PC-9 (cell line): Measurements from ENCODE around the gene DOCK3. TPM values are rescaled to one million over a fixed set of nuclear protein-coding genes. Genes with fewer than 3 reads are reported as not detected.

Experiments used
- BruUV-seq: library from RNA; stranded (reverse); fragments of 400-500 nt; replicated peaks from 2 replicates; lab custom pipeline; 2021; lab: Mats Ljungman, UMichigan
- CTCF ChIA-PET: fragments of 300-600 bp; sonication (Branson Sonifier 250); formaldehyde crosslinking; loops from one replicate; lab custom pipeline; 2022; ENCODE audit warnings: antibody characterized with exemption; lab: Charles Lee
- POLR2A ChIA-PET: fragments of 300-600 bp; sonication (Branson Sonifier 250); formaldehyde crosslinking; loops from one replicate; lab custom pipeline; 2022; ENCODE audit warnings: antibody characterized with exemption; ENCODE audit not compliant: unreplicated experiment; lab: Charles Lee
- DNase-seq, 2 experiments: peaks; one replicate each; pipeline versions ENCODE4 v3.0.0 to v3.0.0-alpha.2; 2015 to 2022; ENCODE audit warnings: mixed read lengths in 1 of 2
- H2AFZ ChIP-seq: fragments of 200-600 bp; sonication (generic); 2 replicates; pipeline ENCODE4 v1.8.1; 2017; ENCODE audit warnings: antibody characterized with exemption
- H3F3A ChIP-seq: fragments of 200-600 bp; sonication (generic); 2 replicates; pipeline ENCODE4 v1.8.1; 2017; ENCODE audit warnings: antibody characterized with exemption, mild to moderate bottlenecking, low read depth; ENCODE audit not compliant: insufficient read depth
- H3K27ac ChIP-seq: fragments of 200-600 bp; sonication (generic); 2 replicates; pipeline ENCODE4 v1.6.1; 2016; ENCODE audit warnings: mixed run types
- H3K27me3 ChIP-seq: fragments of 200-600 bp; sonication (generic); 2 replicates; pipeline ENCODE4 v1.6.1; 2016; ENCODE audit warnings: low read depth, mixed run types; ENCODE audit not compliant: insufficient read depth
- H3K36me3 ChIP-seq: fragments of 200-600 bp; sonication (generic); 2 replicates; pipeline ENCODE4 v1.6.1; 2016; ENCODE audit warnings: low read depth, mixed run types
- H3K4me1 ChIP-seq: fragments of 200-600 bp; sonication (generic); replicated peaks from 2 replicates; pipeline ENCODE4 v1.6.1; 2016; ENCODE audit warnings: mixed run types; ENCODE audit not compliant: insufficient read depth
- H3K4me2 ChIP-seq: fragments of 200-600 bp; sonication (generic); 2 replicates; pipeline ENCODE4 v1.6.1; 2017; ENCODE audit warnings: mixed run types
- H3K4me3 ChIP-seq: fragments of 200-600 bp; sonication (generic); 2 replicates; pipeline ENCODE4 v1.6.1; 2016; ENCODE audit warnings: mixed run types
- H3K79me2 ChIP-seq: fragments of 200-600 bp; sonication (generic); 2 replicates; pipeline ENCODE4 v1.6.1; 2017; ENCODE audit warnings: low read depth, mixed run types
- H3K9me2 ChIP-seq: fragments of 200-600 bp; sonication (generic); 2 replicates; pipeline ENCODE4 v1.8.1; 2017; ENCODE audit warnings: mild to moderate bottlenecking; ENCODE audit not compliant: insufficient read depth
- H3K9me3 ChIP-seq: fragments of 200-600 bp; sonication (generic); 2 replicates; pipeline ENCODE4 v1.8.1; 2016; ENCODE audit warnings: low read depth; ENCODE audit not compliant: insufficient read depth
- H4K20me1 ChIP-seq: fragments of 200-600 bp; sonication (generic); 2 replicates; pipeline ENCODE4 v1.8.1; 2017; ENCODE audit not compliant: insufficient read depth
- CTCF ChIP-seq: fragments of 200-600 bp; sonication (generic); conservative IDR thresholded peaks from 2 replicates; pipeline ENCODE4 v1.6.1; 2017; ENCODE audit warnings: mixed run types, antibody characterized with exemption, mild to moderate bottlenecking, moderate library complexity
- EZH2 ChIP-seq: fragments of 200-600 bp; sonication (generic); IDR thresholded peaks from 2 replicates; pipeline ENCODE4 v1.8.0; 2017; ENCODE audit warnings: antibody characterized with exemption, low read depth
- intact Hi-C: fragments of 100-400 bp; cut with micrococcal nuclease; formaldehyde crosslinking; loops from one replicate; pipeline ENCODE4 v1.10.0; 2022; ENCODE audit not compliant: unreplicated experiment
- total RNA-seq: library from RNA; stranded (reverse); gene quantifications from 2 replicates; pipeline ENCODE4 v1.2.3, GENCODE V29; 2021

The DOCK3 gene
- total RNA-seq, 1 experiment from 2014 or later: 16.9 TPM

GRCh38 chr3:51311055-51311454, 636.3 kb downstream of the DOCK3 start:
- H3K36me3 ChIP-seq: 0 out of 2 replicates have a peak, but pooled peaks cover 3% of the 10 kb centered on the region
- no peaks in the 10 kb centered on the region for H3F3A ChIP-seq
- no peaks in the 10 kb centered on the region for H3K79me2 ChIP-seq
- no TSS peak for BruUV-seq
- ChIA-PET POLR2A (interaction anchor here (0.5 kb wide), 1 partner anchor 490 kb away, joined by 13 read pairs; no protein-coding TSS in a partner anchor), CTCF (interaction anchor here (0.6 to 0.7 kb wide), 2 partner anchors 15 to 45 kb away, joined by 3 to 6 read pairs; no protein-coding TSS in a partner anchor)
- no peaks in the 10 kb centered on the region for H3K27me3 ChIP-seq
- no peaks in the 10 kb centered on the region for H3K9me2 ChIP-seq
- TF ChIP-seq CTCF: peak; percentile 56
- TF ChIP-seq EZH2: no peak
- intact Hi-C loops: no loop called here
- no peak for DNase-seq
- H3K4me2 ChIP-seq: no peak overlapping the region
- no peaks in the 10 kb centered on the region for H3K4me1 ChIP-seq
- H4K20me1 ChIP-seq: no peaks in the 10 kb centered on the region
- no peak overlapping the region for H2AFZ ChIP-seq
- H3K9me3 ChIP-seq: 0 out of 2 replicates have a peak, but pooled peaks cover 5% of the 10 kb centered on the region
- no peak overlapping the region for H3K27ac ChIP-seq
- H3K4me3 ChIP-seq: no peak overlapping the region

GRCh38 chr3:51328206-51328605, 653.5 kb downstream of the DOCK3 start:
- H3K9me2 ChIP-seq: no peaks in the 10 kb centered on the region
- no peak overlapping the region for H3K4me3 ChIP-seq
- no peaks in the 10 kb centered on the region for H3K9me3 ChIP-seq
- no peaks in the 10 kb centered on the region for H3K36me3 ChIP-seq
- H3K4me1 ChIP-seq: no peaks in the 10 kb centered on the region
- no peaks in the 10 kb centered on the region for H3F3A ChIP-seq
- no peak for DNase-seq
- ChIA-PET POLR2A (no interaction called here), CTCF (no interaction called here)
- H3K27ac ChIP-seq: no peak overlapping the region
- no peak for TF ChIP-seq EZH2
- no peak for TF ChIP-seq CTCF
- no peak overlapping the region for H2AFZ ChIP-seq
- no peaks in the 10 kb centered on the region for H4K20me1 ChIP-seq
- intact Hi-C loops: no loop called here
- H3K4me2 ChIP-seq: no peak overlapping the region
- no peaks in the 10 kb centered on the region for H3K79me2 ChIP-seq
- no TSS peak for BruUV-seq
- H3K27me3 ChIP-seq: no peaks in the 10 kb centered on the region

GRCh38 chr3:51330046-51330445, 655.3 kb downstream of the DOCK3 start:
- no peak overlapping the region for H3K4me3 ChIP-seq
- H3K27ac ChIP-seq: no peak overlapping the region
- TF ChIP-seq EZH2: no peak
- no peak for TF ChIP-seq CTCF
- BruUV-seq: no TSS peak
- H3K9me3 ChIP-seq: no peaks in the 10 kb centered on the region
- H3K27me3 ChIP-seq: no peaks in the 10 kb centered on the region
- no peaks in the 10 kb centered on the region for H4K20me1 ChIP-seq
- POLR2A ChIA-PET: no interaction called here
- no peak overlapping the region for H3K4me2 ChIP-seq
- H3K4me1 ChIP-seq: no peaks in the 10 kb centered on the region
- CTCF ChIA-PET: no interaction called here
- intact Hi-C loops: no loop called here
- no peaks in the 10 kb centered on the region for H3K9me2 ChIP-seq
- H3K79me2 ChIP-seq: no peaks in the 10 kb centered on the region
- H2AFZ ChIP-seq: no peak overlapping the region
- no peak for DNase-seq
- H3K36me3 ChIP-seq: no peaks in the 10 kb centered on the region
- H3F3A ChIP-seq: no peaks in the 10 kb centered on the region
